H1 (cell line): ENCODE results near the gene CHCHD3. TPM values are rescaled to one million over a fixed set of nuclear protein-coding genes. Genes with fewer than 3 reads are reported as not detected.

Experiments used
- CTCF ChIA-PET: fragments of 300-600 bp; sonication (Branson Sonifier 250); formaldehyde crosslinking; loops from one replicate; lab custom pipeline; 2021; ENCODE audit not compliant: partially characterized antibody; lab: Charles Lee
- POLR2A ChIA-PET: fragments of 300-600 bp; sonication (Branson Sonifier 250); formaldehyde crosslinking; loops from one replicate; lab custom pipeline; 2021; ENCODE audit warnings: inconsistent platforms; ENCODE audit not compliant: partially characterized antibody; lab: Charles Lee
- DNase-seq, 2 experiments: peaks; one replicate each; pipeline versions ENCODE4 v3.0.0 to v3.0.0-alpha.2; 2010 to 2022; ENCODE audit warnings: low spot score in 2 of 2, low read depth in 1 of 2, mixed read lengths in 1 of 2
- FAIRE-seq: peaks from 2 replicates; lab custom pipeline; 2011; peaks lifted over from hg19 to GRCh38; lab: Jason Lieb, UNC
- H2AFZ ChIP-seq: 2 replicates; pipeline ENCODE4 v1.8.1; 2012; ENCODE audit warnings: low read length, inconsistent platforms
- H2AK5ac ChIP-seq: 2 replicates; pipeline ENCODE4 v1.6.1; 2013; ENCODE audit warnings: low read depth, low read length
- H2BK120ac ChIP-seq: replicated peaks from 2 replicates; pipeline ENCODE3; 2013; ENCODE audit warnings: low read depth, low read length, inconsistent platforms
- H2BK12ac ChIP-seq: 2 replicates; pipeline ENCODE4 v1.6.1; 2013; ENCODE audit warnings: low read depth, low read length
- H2BK15ac ChIP-seq: 2 replicates; pipeline ENCODE4 v1.6.1; 2013; ENCODE audit warnings: low read length
- H2BK20ac ChIP-seq: 2 replicates; pipeline ENCODE4 v1.6.1; 2013; ENCODE audit warnings: low read length
- H2BK5ac ChIP-seq: 2 replicates; pipeline ENCODE4 v1.6.1; 2013; ENCODE audit warnings: low read depth, low read length
- H3K14ac ChIP-seq: 2 replicates; pipeline ENCODE4 v1.6.1; 2013; ENCODE audit warnings: inconsistent platforms; ENCODE audit not compliant: insufficient read length
- H3K18ac ChIP-seq: 2 replicates; pipeline ENCODE4 v1.6.1; 2013; ENCODE audit warnings: low read length; ENCODE audit errors: extremely low read depth
- H3K23ac ChIP-seq: 2 replicates; pipeline ENCODE4 v1.6.1; 2013; ENCODE audit warnings: inconsistent platforms; ENCODE audit not compliant: insufficient read length
- H3K23me2 ChIP-seq: 2 replicates; pipeline ENCODE4 v1.6.1; 2013; ENCODE audit warnings: low read depth, low read length
- H3K27ac ChIP-seq: 2 replicates; pipeline ENCODE4 v1.6.1; 2011; ENCODE audit warnings: low read depth, low read length, inconsistent platforms
- H3K27me3 ChIP-seq, 4 experiments: replicated peaks in 1 of 4; 1 replicate in 1 of 4; 2 replicates in 3 of 4; pipeline versions ENCODE4 v1.6.1 to v1.8.1; 2011 to 2013; ENCODE audit warnings: low read length in 3 of 4, mild to moderate bottlenecking in 3 of 4, inconsistent platforms in 2 of 4, mixed read lengths in 2 of 4, moderate library complexity in 1 of 4; ENCODE audit not compliant: control insufficient read depth in 3 of 4, insufficient read depth in 3 of 4; ENCODE audit errors: extremely low read depth in 1 of 4
- H3K36me3 ChIP-seq, 4 experiments: 2 replicates each; pipeline versions ENCODE4 v1.6.1 to v1.8.1; 2011 to 2013; ENCODE audit warnings: mild to moderate bottlenecking in 4 of 4, low read length in 3 of 4, moderate library complexity in 2 of 4, control low read depth in 1 of 4, inconsistent platforms in 1 of 4; ENCODE audit not compliant: insufficient read depth in 4 of 4, control insufficient read depth in 2 of 4
- H3K4ac ChIP-seq: replicated peaks from 2 replicates; pipeline ENCODE3; 2013; ENCODE audit warnings: low read length, low read depth, mixed read lengths, inconsistent platforms; ENCODE audit not compliant: insufficient read length
- H3K4me1 ChIP-seq, 4 experiments: replicated peaks in 1 of 4; 1 replicate in 1 of 4; 2 replicates in 3 of 4; pipeline versions ENCODE4 v1.6.1 to v1.8.1; 2011 to 2013; ENCODE audit warnings: low read length in 3 of 4, inconsistent platforms in 2 of 4, mixed read lengths in 1 of 4; ENCODE audit not compliant: insufficient read depth in 4 of 4, control insufficient read depth in 3 of 4
- H3K4me2 ChIP-seq, 2 experiments: 2 replicates each; pipeline versions ENCODE4 v1.6.1 to v1.8.1; 2011 to 2013; ENCODE audit warnings: low read depth in 2 of 2, low read length in 2 of 2, control low read depth in 1 of 2, inconsistent platforms in 1 of 2, mild to moderate bottlenecking in 1 of 2; ENCODE audit not compliant: insufficient read depth in 1 of 2
- H3K4me3 ChIP-seq, 4 experiments: fragments of 200-600, 300-600 bp in 1 of 4; sonication (generic), shearing (Covaris generic), sonication (Bioruptor Twin) in 1 of 4; 2 replicates each; pipeline versions ENCODE4 v1.5.1 to v1.8.1; 2011 to 2016; ENCODE audit warnings: low read length in 4 of 4, low read depth in 3 of 4, control low read depth in 2 of 4, inconsistent platforms in 2 of 4, mild to moderate bottlenecking in 2 of 4, mixed read lengths in 1 of 4, moderate library complexity in 1 of 4; ENCODE audit not compliant: insufficient read depth in 2 of 4; ENCODE audit errors: extremely low read depth in 1 of 4
- H3K56ac ChIP-seq: replicated peaks from 2 replicates; pipeline ENCODE3; 2013; ENCODE audit warnings: low read depth, mild to moderate bottlenecking, mixed read lengths, low read length, inconsistent platforms; ENCODE audit not compliant: insufficient read length
- H3K79me1 ChIP-seq: 2 replicates; pipeline ENCODE4 v1.6.1; 2013; ENCODE audit warnings: low read depth, low read length, control low read depth
- H3K79me2 ChIP-seq, 2 experiments: 2 replicates each; pipeline versions ENCODE4 v1.6.1 to v1.8.1; 2012 to 2013; ENCODE audit warnings: low read length in 2 of 2, mild to moderate bottlenecking in 2 of 2, inconsistent platforms in 1 of 2; ENCODE audit not compliant: insufficient read depth in 2 of 2, control insufficient read depth in 1 of 2
- H3K9ac ChIP-seq, 4 experiments: replicated peaks in 1 of 4; 1 replicate in 1 of 4; 2 replicates in 3 of 4; pipeline versions ENCODE4 v1.6.1 to v1.8.1; 2011 to 2013; ENCODE audit warnings: low read depth in 3 of 4, low read length in 3 of 4, control low read depth in 2 of 4, mild to moderate bottlenecking in 2 of 4, moderate library complexity in 2 of 4, inconsistent platforms in 1 of 4; ENCODE audit errors: extremely low read depth in 1 of 4
- H3K9me3 ChIP-seq, 2 experiments: 2 replicates each; pipeline versions ENCODE4 v1.6.1 to v1.8.1; 2012 to 2013; ENCODE audit warnings: mild to moderate bottlenecking in 2 of 2, moderate library complexity in 2 of 2, control low read depth in 1 of 2, inconsistent platforms in 1 of 2, low read depth in 1 of 2, low read length in 1 of 2, mixed read lengths in 1 of 2; ENCODE audit not compliant: insufficient read depth in 2 of 2
- H4K20me1 ChIP-seq, 2 experiments: replicated peaks in 1 of 2; 2 replicates each; pipeline versions ENCODE3 to v1.8.1; 2011 to 2013; ENCODE audit warnings: inconsistent platforms in 2 of 2, low read length in 2 of 2, mild to moderate bottlenecking in 1 of 2; ENCODE audit not compliant: insufficient read depth in 2 of 2, control insufficient read depth in 1 of 2
- H4K5ac ChIP-seq: 2 replicates; pipeline ENCODE4 v1.6.1; 2013; ENCODE audit warnings: low read length, low read depth, mixed read lengths, inconsistent platforms; ENCODE audit not compliant: insufficient read length
- H4K8ac ChIP-seq: 2 replicates; pipeline ENCODE4 v1.8.0; 2013; ENCODE audit warnings: mild to moderate bottlenecking, moderate library complexity, low read length, inconsistent platforms; ENCODE audit not compliant: insufficient read depth; ENCODE audit errors: extremely low read depth
- H4K91ac ChIP-seq: replicated peaks from 2 replicates; pipeline ENCODE3; 2013; ENCODE audit warnings: low read length, mixed read lengths, inconsistent platforms; ENCODE audit not compliant: insufficient read length
- JUN ChIP-seq: IDR thresholded peaks from 2 replicates; pipeline ENCODE4 v1.6.1; 2011; ENCODE audit warnings: low read depth, mild to moderate bottlenecking, improper control_type of control experiment, low read length
- TCF12 ChIP-seq: IDR thresholded peaks from 2 replicates; pipeline ENCODE4 v1.6.1; 2011; ENCODE audit warnings: low read depth, mild to moderate bottlenecking, low read length
- TEAD4 ChIP-seq: IDR thresholded peaks from 2 replicates; pipeline ENCODE4 v1.6.1; 2012; ENCODE audit warnings: low read depth, low read length, inconsistent platforms, mixed read lengths
- polyA plus RNA-seq, 7 experiments: library from polyadenylated mRNA; depleted of rRNA in 3 of 7; stranded (reverse) in 5 of 7; unstranded in 2 of 7; fragments of >200 nt in 5 of 7; fragments of 200-250 nt in 2 of 7; gene quantifications; 1 replicate in 5 of 7; 2 replicates in 1 of 7; 4 replicates in 1 of 7; pipeline versions ENCODE4 v1.2.1 to v1.2.3, GENCODE V29; 2011 to 2013; ENCODE audit warnings: missing spikeins in 2 of 7, mixed read lengths in 2 of 7
- total RNA-seq: library from RNA; stranded (reverse); fragmentation: NEBNext Ultra II Directional; extraction: Animal tissue kit (Norgen Biotek cat#: 25700); gene quantifications from 2 replicates; pipeline ENCODE4 v1.2.1, GENCODE V29; 2021

The CHCHD3 gene
- total and polyA plus RNA-seq, 2 of the 8 experiments (the other 6 are each of a cell fraction or from before 2014, with no cell fraction given): 42.9 to 137 TPM

DNA sequence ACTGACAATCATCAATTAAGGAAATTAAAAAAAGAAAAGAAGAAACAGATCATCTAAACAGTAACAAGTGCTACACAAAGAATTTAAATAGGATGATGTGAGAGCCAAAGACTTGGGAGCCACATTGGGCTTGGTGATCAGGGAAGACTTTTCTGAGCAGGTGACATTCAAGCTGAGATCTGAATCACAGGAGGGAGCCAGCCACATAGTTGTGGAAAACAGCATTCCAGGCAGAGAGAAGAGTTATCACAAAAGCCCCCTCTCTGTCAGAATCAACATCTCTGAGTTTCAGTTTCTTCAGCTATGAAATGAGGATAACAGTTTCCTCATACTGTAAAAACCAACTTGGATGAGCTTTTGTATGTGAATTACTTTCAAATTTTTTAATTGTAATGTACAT, 336.4 kb downstream of the CHCHD3 start:
- Histone ChIP-seq H2AFZ (no peak overlapping the region), H3K27me3 (no peaks in the 10 kb centered on the region), H3K4me1 (peaks cover 0 to 3% (median 1%) of the 10 kb centered on the region in 4 experiments; a peak in 2 of 7 replicates), H3K18ac (no peak overlapping the region), H2BK12ac (no peak overlapping the region), H3K56ac (no peak overlapping the region), H3K27ac (no peak overlapping the region), H2BK20ac (no peak overlapping the region), H2AK5ac (no peak overlapping the region), H3K14ac (no peak overlapping the region), H3K23me2 (no peaks in the 10 kb centered on the region), H3K4me2 (no peak overlapping the region), H4K8ac (no peak overlapping the region), H3K79me2 (no peaks in the 10 kb centered on the region), H3K79me1 (no peaks in the 10 kb centered on the region), H4K20me1 (no peaks in the 10 kb centered on the region), H2BK120ac (no peak overlapping the region), H3K4ac (no peak overlapping the region), H4K91ac (no peak overlapping the region), H3K36me3 (no peaks in the 10 kb centered on the region), H2BK15ac (no peak overlapping the region), H3K23ac (no peak overlapping the region), H2BK5ac (no peak overlapping the region), H4K5ac (no peak overlapping the region), H3K4me3 (no peak overlapping the region), H3K9ac (no peak overlapping the region), H3K9me3 (peaks cover 2 to 7% of the 10 kb centered on the region in 2 experiments; a peak in 2 of 4 replicates)
- POLR2A ChIA-PET: no interaction called here
- TF ChIP-seq TCF12 (0 out of 2 replicates have a peak, but pooled peaks have one; percentile 49), TEAD4 (peak; percentile 83), JUN (no peak)
- CTCF ChIA-PET: interaction anchor here (0.7 to 1.5 kb wide), 4 partner anchors 11 to 265 kb away, joined by 3 to 4 read pairs (median 4); no protein-coding TSS in a partner anchor
- DNase-seq: no peak
- FAIRE-seq: no peak
